GM12878 (cell line): ENCODE data around the gene MAN1B1. TPM values are rescaled to one million over a fixed set of nuclear protein-coding genes. Genes with fewer than 3 reads are reported as not detected.

Experiments
- ATAC-seq: fragments of 200-7000 bp; cut with Tn5 transposase; 3 replicates; pipeline ENCODE4 v1.9.1; 2020; ENCODE audit warnings: mild to moderate bottlenecking, moderate library complexity
- BruUV-seq: library from RNA; stranded (reverse); fragments of 400-500 nt; replicated peaks from 2 replicates; lab custom pipeline; 2021; lab: Mats Ljungman, UMichigan
- CTCF ChIA-PET: fragments of 300-600 bp; sonication (Branson Sonifier 250); formaldehyde crosslinking; extraction: SDS; loops from one replicate; lab custom pipeline; 2021; ENCODE audit warnings: inconsistent platforms; lab: Yijun Ruan, JAX
- POLR2A ChIA-PET: fragments of 350-600 bp; formaldehyde crosslinking; extraction: SDS; loops from one replicate; lab custom pipeline; 2021; ENCODE audit warnings: inconsistent platforms; lab: Charles Lee
- RAD21 ChIA-PET: fragments of 300-600 bp; sonication (Branson Sonifier 250); formaldehyde crosslinking; loops from one replicate; lab custom pipeline; 2023; ENCODE audit warnings: antibody characterized with exemption; ENCODE audit not compliant: unreplicated experiment; lab: Charles Lee
- SMC1A ChIA-PET: fragments of 300-600 bp; sonication (Branson Sonifier 250); formaldehyde crosslinking; loops from one replicate; lab custom pipeline; 2023; ENCODE audit not compliant: unreplicated experiment, uncharacterized antibody; lab: Charles Lee
- DNase-seq: peaks from one replicate; pipeline ENCODE4 v3.0.0-alpha.2; 2011; ENCODE audit warnings: low read depth, low spot score
- FAIRE-seq: peaks from 3 replicates; lab custom pipeline; 2011; peaks lifted over from hg19 to GRCh38; lab: Jason Lieb, UNC
- H2AFZ ChIP-seq: 2 replicates; pipeline ENCODE4 v1.6.0; 2011; ENCODE audit warnings: low read depth, low read length, control low read depth; ENCODE audit not compliant: control insufficient read depth
- H3K27ac ChIP-seq: 2 replicates; pipeline ENCODE4 v1.5.1; 2011; ENCODE audit warnings: control low read depth; ENCODE audit not compliant: control insufficient read depth, insufficient read depth
- H3K27me3 ChIP-seq, 2 experiments: replicated peaks in 1 of 2; 2 replicates each; pipeline versions ENCODE4 v1.6.0 to v1.6.1; 2011; ENCODE audit warnings: low read length in 1 of 2; ENCODE audit not compliant: control insufficient read depth in 2 of 2, insufficient read depth in 2 of 2
- H3K36me3 ChIP-seq, 2 experiments: 2 replicates each; pipeline ENCODE4 v1.5.1; 2011; ENCODE audit warnings: low read length in 1 of 2; ENCODE audit not compliant: control insufficient read depth in 2 of 2, insufficient read depth in 2 of 2
- H3K4me1 ChIP-seq: 2 replicates; pipeline ENCODE4 v1.6.1; 2011; ENCODE audit warnings: mild to moderate bottlenecking, low read length, moderate library complexity, mixed read lengths; ENCODE audit not compliant: control insufficient read depth, insufficient read depth
- H3K4me2 ChIP-seq: 2 replicates; pipeline ENCODE4 v1.6.0; 2011; ENCODE audit warnings: control low read depth; ENCODE audit not compliant: control insufficient read depth, insufficient read depth
- H3K4me3 ChIP-seq: fragments of 200-600 bp; sonication (generic); 2 replicates; pipeline ENCODE4 v1.5.1; 2016
- H3K79me2 ChIP-seq: 2 replicates; pipeline ENCODE4 v1.6.0; 2011; ENCODE audit warnings: low read length; ENCODE audit not compliant: control insufficient read depth, insufficient read depth
- H3K9ac ChIP-seq: 2 replicates; pipeline ENCODE4 v1.8.0; 2011; ENCODE audit warnings: low read length, control low read depth, mixed read lengths; ENCODE audit not compliant: control insufficient read depth, insufficient read depth
- H3K9me3 ChIP-seq: replicated peaks from 3 replicates; pipeline ENCODE4 v1.5.1; 2011; ENCODE audit warnings: mild to moderate bottlenecking, low read length; ENCODE audit not compliant: control insufficient read depth, insufficient read depth
- H4K20me1 ChIP-seq: 2 replicates; pipeline ENCODE4 v1.6.0; 2011; ENCODE audit not compliant: control insufficient read depth, insufficient read depth
- BHLHE40 ChIP-seq, 2 experiments: fragments of 450-650 bp in 1 of 2; IDR thresholded peaks; 2 replicates each; pipeline ENCODE4 v1.6.1; 2011 to 2017; ENCODE audit warnings: low read depth in 2 of 2, borderline replicate concordance in 1 of 2, improper control_type of control experiment in 1 of 2, low read length in 1 of 2, mild to moderate bottlenecking in 1 of 2
- NR2C2 ChIP-seq: IDR thresholded peaks from 2 replicates; pipeline ENCODE4 v1.6.1; 2011; ENCODE audit warnings: borderline replicate concordance, low read depth; ENCODE audit not compliant: control insufficient read depth, insufficient read length
- POLR2A ChIP-seq: IDR thresholded peaks from 2 replicates; pipeline ENCODE4 v1.6.1; 2011; ENCODE audit warnings: low read depth, mild to moderate bottlenecking, low read length
- POU2F2 ChIP-seq: IDR thresholded peaks from 3 replicates; pipeline ENCODE4 v1.6.1; 2011; ENCODE audit warnings: low read depth, mild to moderate bottlenecking, low read length, borderline replicate concordance
- SMARCA5 ChIP-seq: fragments of 450-650 bp; IDR thresholded peaks from 2 replicates; pipeline ENCODE4 v1.6.1; 2017; ENCODE audit warnings: mild to moderate bottlenecking
- SPI1 ChIP-seq: IDR thresholded peaks from 2 replicates; pipeline ENCODE4 v1.6.1; 2011; ENCODE audit warnings: low read depth, mild to moderate bottlenecking, low read length, moderate library complexity, borderline replicate concordance; ENCODE audit not compliant: insufficient read depth
- YY1 ChIP-seq: IDR thresholded peaks from 2 replicates; pipeline ENCODE4 v1.6.1; 2011; ENCODE audit warnings: low read depth, mild to moderate bottlenecking, low read length
- WGBS: methylation state at CpG from one replicate; pipeline ENCODE4 v1.1.6; 2016; ENCODE audit warnings: low lambda C conversion rate; ENCODE audit not compliant: insufficient replicate concordance, insufficient coverage; ENCODE audit errors: missing lambda C conversion rate; 5-methylcytosine and 5-hydroxymethylcytosine counted together
- in situ Hi-C: fragments of 300-500 bp; cut with MboI; formaldehyde crosslinking; loops from 9 replicates; pipeline ENCODE4 v1.14.3; 2018; ENCODE audit warnings: mixed read lengths
- intact Hi-C: fragments of 100-400 bp; cut with micrococcal nuclease; formaldehyde crosslinking; loops from one replicate; pipeline ENCODE4 v1.14.2; 2022; ENCODE audit not compliant: unreplicated experiment
- polyA plus RNA-seq, 11 experiments: library from polyadenylated mRNA; depleted of rRNA in 4 of 11; unstranded in 6 of 11; stranded (reverse) in 5 of 11; fragments of >200 nt; fragmentation: Nextera tagmentation in 4 of 11; fragmentation: Illumina TruSeq in 1 of 11; extraction: Ambion mirVana in 4 of 11; extraction: Trizol in 1 of 11; gene quantifications; 1 replicate in 1 of 11; 2 replicates in 10 of 11; pipeline versions ENCODE4 v1.2.1 to v1.2.3, GENCODE V29; 2011 to 2016; ENCODE audit warnings: inconsistent platforms in 2 of 11, missing spikeins in 2 of 11, low read depth in 1 of 11
- total RNA-seq, 4 experiments: library from RNA; depleted of rRNA in 3 of 4; stranded (reverse); fragments of >200 nt in 3 of 4; fragmentation: Illumina TruSeq in 1 of 4; extraction: Trizol in 1 of 4; gene quantifications; 2 replicates each; pipeline versions ENCODE4 v1.2.1 to v1.2.3, GENCODE V29; 2013 to 2021
- TF ChIP-seq, protein P1 (sequence below): fragments of 450-650 bp; IDR thresholded peaks from 2 replicates; pipeline ENCODE4 v1.6.1; 2017; ENCODE audit warnings: mild to moderate bottlenecking

Gene MAN1B1
- total and polyA plus RNA-seq, 10 of the 15 experiments (the other 5 are each of a cell fraction or from before 2014, with no cell fraction given) = 0.71 to 34.1 (median 22.7) TPM

GRCh38 chr9:137112564-137113384 is 26.0 kb downstream of the MAN1B1 start:
- Histone ChIP-seq H3K9ac (no peak overlapping the region), H3K4me1 (peaks cover 3% of the 10 kb centered on the region; the same call in 1 of the 2 replicates), H4K20me1 (no peaks in the 10 kb centered on the region), H3K4me2 (peak overlapping the region; percentile 4; the same call in 1 of the 2 replicates), H3K9me3 (no peaks in the 10 kb centered on the region), H2AFZ (no peak overlapping the region), H3K36me3 (peaks cover 7 to 31% of the 10 kb centered on the region in 2 experiments), H3K79me2 (peaks cover 2% of the 10 kb centered on the region), H3K4me3 (peak overlapping the region; percentile 70; the same call in 1 of the 2 replicates), H3K27me3 (no peaks in the 10 kb centered on the region), H3K27ac (no peak overlapping the region)
- ChIA-PET CTCF (no interaction called here), RAD21 (no interaction called here), POLR2A (interaction anchor here (0.7 kb wide), 1 partner anchor 41 kb away, joined by 4 read pairs; no protein-coding TSS in a partner anchor), SMC1A (no interaction called here)
- in situ Hi-C loops = no loop called here
- ATAC-seq (no peak), FAIRE-seq (no peak), DNase-seq (no peak)
- BruUV-seq = no TSS peak
- 97% methylated on average over 38 of the region's 42 CpGs for WGBS
- intact Hi-C loops = no loop called here
- TF ChIP-seq POLR2A = 0 out of 2 replicates have a peak, but pooled peaks have one; percentile 12
- no peak for TF ChIP-seq POU2F2

DNA sequence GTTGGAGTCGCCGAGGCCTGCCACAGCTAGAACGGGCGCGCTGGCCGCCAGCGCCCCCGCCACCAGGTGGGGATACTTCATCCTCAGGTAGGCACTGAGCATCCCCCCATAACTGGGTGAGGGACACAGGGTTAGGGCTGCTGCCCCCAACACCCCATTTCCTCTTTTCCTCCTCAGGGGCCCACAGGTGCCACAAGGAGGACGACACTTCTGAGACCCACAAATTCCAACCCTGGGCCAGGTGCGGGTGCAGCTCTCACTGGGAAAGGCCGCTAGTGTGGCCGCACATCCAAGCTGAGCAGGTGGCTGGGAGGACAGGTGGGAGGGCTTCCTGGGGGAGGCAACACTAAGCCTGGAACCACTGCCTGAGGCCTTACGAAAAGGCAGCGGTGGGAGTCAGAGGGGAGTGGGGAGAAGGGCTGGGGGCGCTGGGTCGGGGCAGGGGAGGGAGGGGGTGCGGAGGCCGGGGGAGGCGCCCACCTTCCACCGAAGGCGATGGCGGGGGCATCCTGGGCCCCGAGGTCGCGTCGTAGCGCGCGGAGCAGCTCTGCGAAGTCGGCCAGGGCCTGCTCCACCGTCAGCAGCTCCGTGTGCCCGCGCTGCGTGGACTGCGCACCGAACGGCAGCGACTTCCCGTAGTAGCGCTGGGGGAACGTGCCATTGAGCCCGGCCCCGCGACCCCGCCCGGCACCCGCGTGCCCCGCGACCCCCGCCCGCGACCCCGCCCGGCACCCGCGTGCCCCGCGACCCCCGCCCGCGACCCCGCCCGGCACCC is 26.8 kb downstream of the MAN1B1 start:
- WGBS = 82% methylated on average over 14 of the region's 66 CpGs
- in situ Hi-C loops = no loop called here
- RAD21 ChIA-PET = interaction anchor here (1.0 kb wide), 2 partner anchors 18 to 54 kb away, joined by 3 read pairs; no protein-coding TSS in a partner anchor

More for the DNA sequence above, 26.8 kb downstream of the MAN1B1 start:
- Histone ChIP-seq H3K9ac (no peak overlapping the region), H3K27me3 (no peaks in the 10 kb centered on the region), H3K4me1 (peaks cover 3% of the 10 kb centered on the region; the same call in 1 of the 2 replicates), H3K79me2 (peaks cover 2% of the 10 kb centered on the region), H2AFZ (no peak overlapping the region), H3K4me2 (peak overlapping the region; percentile 84; the same call in 1 of the 2 replicates), H3K27ac (no peak overlapping the region), H3K36me3 (peaks cover 4 to 25% of the 10 kb centered on the region in 2 experiments), H3K9me3 (no peaks in the 10 kb centered on the region), H4K20me1 (no peaks in the 10 kb centered on the region), H3K4me3 (peak overlapping the region; percentile 70; the same call in 1 of the 2 replicates)
- ChIA-PET POLR2A (interaction anchor here (0.5 kb wide), 1 partner anchor 386 kb away, joined by 3 read pairs; no protein-coding TSS in a partner anchor), SMC1A (interaction anchor here (1.0 to 1.2 kb wide), 2 partner anchors 17 to 28 kb away, joined by 3 read pairs; no protein-coding TSS in a partner anchor), CTCF (no interaction called here)
- TSS peak; percentile 71 for BruUV-seq
- intact Hi-C loops = no loop called here
- FAIRE-seq = no peak
- no peak for DNase-seq
- no peak for ATAC-seq
- TF ChIP-seq SMARCA5 (no peak), YY1 (no peak), NR2C2 (no peak), SPI1 (peak; percentile 38; the same call in 1 of the 2 replicates), POLR2A (peak; percentile 55), BHLHE40 (IDR thresholded peaks at IDR 0.05; ENCODE audit: borderline replicate concordance in 1 of 2, low read depth in 2 of 2, low read length in 1 of 2) (peak in 1 of 2 experiments; percentile 25; a peak in 1 of 4 replicates)
- TF ChIP-seq, protein P1, sequence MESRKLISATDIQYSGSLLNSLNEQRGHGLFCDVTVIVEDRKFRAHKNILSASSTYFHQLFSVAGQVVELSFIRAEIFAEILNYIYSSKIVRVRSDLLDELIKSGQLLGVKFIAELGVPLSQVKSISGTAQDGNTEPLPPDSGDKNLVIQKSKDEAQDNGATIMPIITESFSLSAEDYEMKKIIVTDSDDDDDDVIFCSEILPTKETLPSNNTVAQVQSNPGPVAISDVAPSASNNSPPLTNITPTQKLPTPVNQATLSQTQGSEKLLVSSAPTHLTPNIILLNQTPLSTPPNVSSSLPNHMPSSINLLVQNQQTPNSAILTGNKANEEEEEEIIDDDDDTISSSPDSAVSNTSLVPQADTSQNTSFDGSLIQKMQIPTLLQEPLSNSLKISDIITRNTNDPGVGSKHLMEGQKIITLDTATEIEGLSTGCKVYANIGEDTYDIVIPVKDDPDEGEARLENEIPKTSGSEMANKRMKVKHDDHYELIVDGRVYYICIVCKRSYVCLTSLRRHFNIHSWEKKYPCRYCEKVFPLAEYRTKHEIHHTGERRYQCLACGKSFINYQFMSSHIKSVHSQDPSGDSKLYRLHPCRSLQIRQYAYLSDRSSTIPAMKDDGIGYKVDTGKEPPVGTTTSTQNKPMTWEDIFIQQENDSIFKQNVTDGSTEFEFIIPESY = peak; percentile 56; the same call in 1 of the 2 replicates
